Measurements from ENCODE around the gene DPEP1. TPM values are rescaled to one million over a fixed set of nuclear protein-coding genes. Genes with fewer than 3 reads are reported as not detected.

Gene DPEP1
- total RNA-seq, 2 experiments from 2014 or later = not detected

DNA sequence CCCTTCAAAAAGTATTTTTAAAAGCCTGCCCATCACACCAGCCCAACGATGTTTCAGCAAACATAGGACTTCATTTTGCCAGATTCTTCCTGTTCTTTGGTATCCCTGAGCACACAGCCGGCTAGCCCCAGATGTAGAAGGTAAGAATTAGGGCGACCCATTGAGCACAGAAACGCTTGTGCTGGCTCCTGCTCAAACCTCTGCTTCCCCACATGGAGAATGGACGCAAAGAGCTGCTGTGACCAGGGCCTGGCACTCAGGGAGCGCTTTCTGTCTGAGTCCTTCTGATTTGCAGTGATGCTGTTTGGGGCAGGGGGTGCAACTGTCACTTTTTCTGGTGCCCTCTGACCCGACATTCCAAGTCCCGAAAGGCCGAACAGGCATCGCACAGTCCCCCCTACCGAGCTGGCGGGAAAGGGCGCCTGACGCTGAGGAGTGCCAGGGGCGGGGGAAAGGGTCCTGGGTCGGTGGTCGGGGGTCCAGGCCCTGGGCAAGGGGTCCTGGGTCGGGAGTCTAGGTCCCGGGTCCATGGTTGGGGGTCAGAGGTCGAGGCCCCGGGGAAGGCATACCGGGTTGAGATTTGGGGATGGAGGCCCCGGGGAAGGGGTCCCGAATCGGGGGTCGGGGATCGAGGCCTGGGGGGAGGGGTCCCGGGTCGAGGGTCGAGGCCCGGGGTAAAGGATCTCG is 43.1 kb downstream of the DPEP1 start:
- H3K36me3 ChIP-seq (ENCODE audit: insufficient read depth, low read length) = peaks cover 18% of the 10 kb centered on the region
- H3K27me3 Mint-ChIP-seq = no peaks in the 10 kb centered on the region
- no peak for ATAC-seq (ENCODE audit: poor library complexity)
- peak overlapping the region; percentile 84 for H3K4me3 Mint-ChIP-seq
- H3K9me3 ChIP-seq (ENCODE audit: control insufficient read depth in 1 of 2, insufficient read depth in 1 of 2, low read length in 2 of 2) = no peaks in the 10 kb centered on the region
- H3K27ac Mint-ChIP-seq = peak overlapping the region; percentile 76
- POLR2A ChIA-PET = interaction anchor here (1.7 kb wide), 1 partner anchor 341 kb away, joined by 3 read pairs; no protein-coding TSS in a partner anchor
- peaks cover 25% of the 10 kb centered on the region for H3K36me3 Mint-ChIP-seq (ENCODE audit: low read depth)
- no peaks in the 10 kb centered on the region for H3K27me3 ChIP-seq (ENCODE audit: control insufficient read depth in 1 of 2, insufficient read depth in 2 of 2, low read length in 2 of 2)
- TF ChIP-seq, protein P1, sequence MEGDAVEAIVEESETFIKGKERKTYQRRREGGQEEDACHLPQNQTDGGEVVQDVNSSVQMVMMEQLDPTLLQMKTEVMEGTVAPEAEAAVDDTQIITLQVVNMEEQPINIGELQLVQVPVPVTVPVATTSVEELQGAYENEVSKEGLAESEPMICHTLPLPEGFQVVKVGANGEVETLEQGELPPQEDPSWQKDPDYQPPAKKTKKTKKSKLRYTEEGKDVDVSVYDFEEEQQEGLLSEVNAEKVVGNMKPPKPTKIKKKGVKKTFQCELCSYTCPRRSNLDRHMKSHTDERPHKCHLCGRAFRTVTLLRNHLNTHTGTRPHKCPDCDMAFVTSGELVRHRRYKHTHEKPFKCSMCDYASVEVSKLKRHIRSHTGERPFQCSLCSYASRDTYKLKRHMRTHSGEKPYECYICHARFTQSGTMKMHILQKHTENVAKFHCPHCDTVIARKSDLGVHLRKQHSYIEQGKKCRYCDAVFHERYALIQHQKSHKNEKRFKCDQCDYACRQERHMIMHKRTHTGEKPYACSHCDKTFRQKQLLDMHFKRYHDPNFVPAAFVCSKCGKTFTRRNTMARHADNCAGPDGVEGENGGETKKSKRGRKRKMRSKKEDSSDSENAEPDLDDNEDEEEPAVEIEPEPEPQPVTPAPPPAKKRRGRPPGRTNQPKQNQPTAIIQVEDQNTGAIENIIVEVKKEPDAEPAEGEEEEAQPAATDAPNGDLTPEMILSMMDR (IDR thresholded peaks at IDR 0.05) = no peak
- H3K4me1 Mint-ChIP-seq (ENCODE audit: low read depth) = peaks cover 34% of the 10 kb centered on the region
- CTCF ChIA-PET = no interaction called here
- peak overlapping the region; percentile 91 for H3K4me3 ChIP-seq (ENCODE audit: low read length)
- H3K9me3 Mint-ChIP-seq = no peaks in the 10 kb centered on the region
- H3K27ac ChIP-seq (ENCODE audit: low read depth in 1 of 2, low read length in 2 of 2) = peak overlapping the region; percentile 55 to 81
- DNase-seq = peak in 1 of 14 experiments; percentile 49
- H3K4me1 ChIP-seq (ENCODE audit: insufficient read depth, low read length) = peaks cover 34% of the 10 kb centered on the region
- intact Hi-C loops (cut with DNase I, micrococcal nuclease) = loop anchor here in 1 of 2 experiments (1.0 to 5.0 kb wide), 3 partner anchors 30 to 799 kb away; partner anchors contain the start of genes CDK10, GALNS, RPL13 and TRAPPC2L

DNA sequence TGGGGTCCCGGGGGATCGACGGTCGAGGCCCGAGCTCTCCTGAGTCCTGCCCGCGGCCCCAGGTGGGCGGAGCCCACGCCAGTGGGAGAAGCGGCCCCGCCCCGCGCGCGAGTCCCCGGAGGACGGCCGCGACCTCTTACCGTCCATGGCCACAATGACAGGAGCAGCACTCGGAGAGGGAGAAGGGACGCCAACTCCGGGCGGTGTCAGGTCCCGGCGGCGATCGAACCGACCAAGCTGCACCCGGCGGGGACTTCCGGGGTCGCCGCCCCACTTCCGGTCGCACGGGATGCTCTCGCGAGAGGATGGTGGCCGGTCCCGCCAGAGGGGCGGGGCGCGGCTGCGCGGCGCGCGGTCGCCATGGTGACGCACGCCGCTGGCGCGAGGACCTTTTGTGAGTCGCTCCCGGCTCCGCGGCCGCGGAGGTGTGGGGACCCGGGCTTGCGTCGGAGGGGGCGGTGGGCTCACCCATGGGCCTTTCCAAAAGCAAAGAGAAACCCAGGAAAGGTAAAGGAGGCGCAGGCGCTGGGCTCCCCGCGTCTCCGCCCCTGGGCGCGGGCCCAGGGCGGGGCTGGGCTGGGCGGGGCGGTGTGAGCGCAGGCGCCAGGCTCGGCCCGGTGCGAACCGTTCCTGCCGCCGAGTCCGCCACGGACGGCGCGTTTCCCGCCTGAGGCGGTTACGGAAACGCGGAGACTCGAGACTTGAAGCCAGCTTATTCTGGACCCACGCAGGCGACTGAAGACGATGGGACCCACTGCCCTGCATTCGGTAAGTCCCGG is 44.2 kb downstream of the DPEP1 start, which contains the start of the genes CHMP1A and SPATA33:
Gene CHMP1A (minus strand): TSS at position 267 of the 779 bp plus-strand sequence. CDS start 120 bp downstream, at position 147.
Gene SPATA33 (plus strand): TSS at position 395 of the 779 bp plus-strand sequence. CDS start 76 bp downstream, at position 471.
- ATAC-seq (ENCODE audit: poor library complexity) (peak; percentile 88), DNase-seq (peak; percentile 82 to 97 (median 92))
- Mint-ChIP-seq H3K27ac (peak within 1 kb of the TSS; percentile 81), H3K4me1 (ENCODE audit: low read depth) (peaks cover 34% of the 10 kb centered on the region), H3K4me3 (peak within 1 kb of the TSS; percentile 93), H3K36me3 (ENCODE audit: low read depth) (peaks cover 27% of the 10 kb centered on the region), H3K27me3 (no peaks in the 10 kb centered on the region), H3K9me3 (no peaks in the 10 kb centered on the region)
- Histone ChIP-seq H3K9me3 (ENCODE audit: control insufficient read depth in 1 of 2, insufficient read depth in 1 of 2, low read length in 2 of 2) (no peaks in the 10 kb centered on the region), H3K27me3 (ENCODE audit: control insufficient read depth in 1 of 2, insufficient read depth in 2 of 2, low read length in 2 of 2) (no peaks in the 10 kb centered on the region), H3K27ac (ENCODE audit: low read depth in 1 of 2, low read length in 2 of 2) (peak within 1 kb of the TSS; percentile 55 to 81), H3K4me1 (ENCODE audit: insufficient read depth, low read length) (peaks cover 34% of the 10 kb centered on the region), H3K36me3 (ENCODE audit: insufficient read depth, low read length) (peaks cover 20% of the 10 kb centered on the region), H3K4me3 (ENCODE audit: low read length) (peak within 1 kb of the TSS; percentile 91)
- intact Hi-C loops (cut with DNase I, micrococcal nuclease) = loop anchor here in 1 of 2 experiments (1.0 to 5.0 kb wide), 3 partner anchors 29 to 800 kb away; partner anchors contain the start of genes CDK10, GALNS, RPL13 and TRAPPC2L
- ChIA-PET CTCF (interaction anchor here (0.8 to 1.0 kb wide), 3 partner anchors 42 to 44 kb away, joined by 3 to 6 read pairs (median 3); partner anchors contain the start of gene SPATA2L), POLR2A (interaction anchor here (0.7 to 1.7 kb wide), 4 partner anchors 150 to 410 kb away, joined by 3 to 5 read pairs (median 4); partner anchors contain the start of genes SPG7 and TCF25)
- TF ChIP-seq, protein P1 (IDR thresholded peaks at IDR 0.05) = no peak

Data from CD4-positive, alpha-beta T cell (primary cell).